Kidney epithelial cell (primary cell): Measurements from ENCODE around the gene MANSC1. TPM values are rescaled to one million over a fixed set of nuclear protein-coding genes. Genes with fewer than 3 reads are reported as not detected.

ENCODE experiments used
- DNase-seq: peaks from one replicate; pipeline ENCODE4 v3.0.0-alpha.2; 2010; ENCODE audit warnings: low read depth
- H3K27me3 ChIP-seq: 2 replicates; pipeline ENCODE4 v1.6.0; 2011; ENCODE audit warnings: low read length; ENCODE audit not compliant: control insufficient read depth, insufficient read depth
- H3K36me3 ChIP-seq: 2 replicates; pipeline ENCODE4 v1.5.1; 2011; ENCODE audit warnings: low read length; ENCODE audit not compliant: control insufficient read depth, insufficient read depth
- H3K4me3 ChIP-seq: 2 replicates; pipeline ENCODE4 v1.5.1; 2011; ENCODE audit warnings: low read depth, mild to moderate bottlenecking, control low read depth, low read length
- total RNA-seq: library from RNA; depleted of rRNA; stranded (reverse); fragments of >200 nt; gene quantifications from 2 replicates; pipeline ENCODE4 v1.2.3, GENCODE V29; 2015
- TF ChIP-seq, protein P1 (sequence below): IDR thresholded peaks from 2 replicates; pipeline ENCODE4 v1.5.1; 2011; ENCODE audit warnings: mild to moderate bottlenecking, moderate library complexity, low read length, control low read depth, inconsistent platforms; ENCODE audit not compliant: insufficient read depth, poor library complexity, severe bottlenecking

MANSC1 gene
- total RNA-seq, 1 donor from 2014 or later, result 5.8 TPM

DNA sequence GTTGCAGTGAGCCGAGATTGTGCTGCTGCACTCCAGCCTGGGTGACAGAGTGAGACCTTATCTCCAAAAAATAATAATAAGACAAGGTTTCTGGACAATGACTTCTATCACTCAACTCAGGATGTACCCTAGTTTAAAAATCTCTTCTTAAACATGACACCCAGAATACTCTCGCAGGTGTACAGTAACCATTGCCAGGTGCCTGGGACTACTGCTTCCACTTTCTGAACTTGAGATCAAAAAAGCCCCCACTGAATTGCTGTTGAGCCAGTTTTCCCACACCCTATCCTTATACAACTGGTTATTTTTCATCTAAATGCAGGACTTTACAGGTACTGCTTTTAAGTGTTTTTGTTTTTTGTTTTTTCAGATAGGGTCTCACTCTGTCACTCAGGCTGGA, 43.1 kb upstream of the MANSC1 start:
- TF ChIP-seq, protein P1, sequence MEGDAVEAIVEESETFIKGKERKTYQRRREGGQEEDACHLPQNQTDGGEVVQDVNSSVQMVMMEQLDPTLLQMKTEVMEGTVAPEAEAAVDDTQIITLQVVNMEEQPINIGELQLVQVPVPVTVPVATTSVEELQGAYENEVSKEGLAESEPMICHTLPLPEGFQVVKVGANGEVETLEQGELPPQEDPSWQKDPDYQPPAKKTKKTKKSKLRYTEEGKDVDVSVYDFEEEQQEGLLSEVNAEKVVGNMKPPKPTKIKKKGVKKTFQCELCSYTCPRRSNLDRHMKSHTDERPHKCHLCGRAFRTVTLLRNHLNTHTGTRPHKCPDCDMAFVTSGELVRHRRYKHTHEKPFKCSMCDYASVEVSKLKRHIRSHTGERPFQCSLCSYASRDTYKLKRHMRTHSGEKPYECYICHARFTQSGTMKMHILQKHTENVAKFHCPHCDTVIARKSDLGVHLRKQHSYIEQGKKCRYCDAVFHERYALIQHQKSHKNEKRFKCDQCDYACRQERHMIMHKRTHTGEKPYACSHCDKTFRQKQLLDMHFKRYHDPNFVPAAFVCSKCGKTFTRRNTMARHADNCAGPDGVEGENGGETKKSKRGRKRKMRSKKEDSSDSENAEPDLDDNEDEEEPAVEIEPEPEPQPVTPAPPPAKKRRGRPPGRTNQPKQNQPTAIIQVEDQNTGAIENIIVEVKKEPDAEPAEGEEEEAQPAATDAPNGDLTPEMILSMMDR, result no peak
- no peaks in the 10 kb centered on the region for H3K36me3 ChIP-seq
- no peaks in the 10 kb centered on the region for H3K27me3 ChIP-seq
- H3K4me3 ChIP-seq, result no peak overlapping the region
- no peak for DNase-seq

DNA sequence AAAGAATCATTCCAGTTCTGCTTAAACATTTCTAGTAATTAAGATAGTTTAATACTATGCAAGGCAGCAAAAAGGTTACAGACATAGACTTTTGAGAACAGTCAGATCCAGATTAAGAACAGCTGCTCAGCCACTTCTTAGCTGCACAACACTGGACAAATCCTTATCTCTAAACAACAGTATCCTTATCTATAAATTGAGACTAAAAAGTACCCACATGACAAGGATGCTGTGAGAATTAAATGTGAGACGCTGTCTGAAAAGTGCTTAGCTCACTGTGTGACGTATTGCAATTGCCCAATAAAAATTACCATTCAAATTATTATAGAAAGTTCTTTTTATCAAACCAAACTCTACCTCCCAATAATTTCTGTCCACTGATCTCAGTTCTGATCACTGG, 42.4 kb upstream of the MANSC1 start:
- Histone ChIP-seq H3K27me3 (no peaks in the 10 kb centered on the region), H3K36me3 (no peaks in the 10 kb centered on the region), H3K4me3 (no peak overlapping the region)
- TF ChIP-seq, protein P1, result no peak
- no peak for DNase-seq

DNA sequence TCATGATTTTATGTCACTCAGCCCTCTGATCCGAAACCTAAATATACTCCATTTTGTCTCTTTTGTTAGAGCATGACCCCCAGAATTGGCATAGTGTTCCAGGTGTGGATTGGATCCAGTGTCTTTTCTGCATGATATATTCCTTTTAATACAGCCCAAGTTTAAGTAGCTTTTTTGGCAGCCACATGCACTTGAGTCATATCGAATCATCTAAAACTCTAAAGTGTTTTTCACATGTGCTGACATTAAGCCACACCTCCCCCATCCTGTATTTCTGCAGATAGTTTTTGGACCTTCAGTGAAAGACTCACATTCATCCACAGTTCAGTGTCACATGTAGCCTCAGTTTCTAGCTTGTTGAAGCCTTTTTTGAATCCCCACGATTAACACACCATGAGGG, 37.5 kb upstream of the MANSC1 start:
- Histone ChIP-seq H3K36me3 (no peaks in the 10 kb centered on the region), H3K27me3 (no peaks in the 10 kb centered on the region), H3K4me3 (no peak overlapping the region)
- DNase-seq, result peak; percentile 28
- TF ChIP-seq, protein P1, result no peak

DNA sequence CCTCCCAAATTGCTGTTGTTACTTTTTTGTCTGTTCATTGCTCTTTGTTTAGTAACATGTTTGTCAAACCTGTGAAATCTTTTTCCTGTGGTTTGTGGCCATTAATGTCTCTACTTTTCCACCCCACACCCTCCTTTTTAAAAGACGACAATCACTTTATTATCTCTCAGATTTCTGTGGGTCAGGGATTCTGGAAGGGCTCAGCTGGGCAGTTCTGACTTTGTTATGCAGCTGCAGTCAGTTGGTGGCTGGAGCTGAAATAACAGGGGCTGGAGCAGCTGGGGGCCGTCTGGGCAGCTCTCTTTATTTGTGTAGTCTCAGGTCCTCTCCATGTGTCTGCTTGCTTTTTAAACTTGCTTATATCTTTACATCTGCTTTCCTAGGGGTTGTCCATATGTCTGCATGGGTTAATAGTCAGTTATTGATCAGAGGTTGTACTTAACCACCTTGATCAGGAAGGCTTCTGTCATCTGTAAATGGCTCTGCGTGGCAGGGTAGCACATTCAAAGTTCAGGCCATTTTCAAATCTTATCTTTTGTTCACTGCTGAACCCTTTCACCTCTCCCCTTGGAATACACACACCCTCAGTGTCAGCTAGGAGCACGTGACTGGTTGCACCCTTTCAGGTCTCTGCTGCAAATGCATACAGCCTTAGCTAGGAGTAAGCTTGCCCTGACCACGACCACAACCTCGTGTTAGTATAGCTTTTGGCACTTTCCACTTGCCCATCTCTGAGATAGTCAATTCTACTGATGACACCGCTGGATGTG, 34.7 kb upstream of the MANSC1 start:
- TF ChIP-seq, protein P1, result no peak
- DNase-seq, result no peak
- H3K36me3 ChIP-seq, result no peaks in the 10 kb centered on the region
- no peak overlapping the region for H3K4me3 ChIP-seq
- no peaks in the 10 kb centered on the region for H3K27me3 ChIP-seq

DNA sequence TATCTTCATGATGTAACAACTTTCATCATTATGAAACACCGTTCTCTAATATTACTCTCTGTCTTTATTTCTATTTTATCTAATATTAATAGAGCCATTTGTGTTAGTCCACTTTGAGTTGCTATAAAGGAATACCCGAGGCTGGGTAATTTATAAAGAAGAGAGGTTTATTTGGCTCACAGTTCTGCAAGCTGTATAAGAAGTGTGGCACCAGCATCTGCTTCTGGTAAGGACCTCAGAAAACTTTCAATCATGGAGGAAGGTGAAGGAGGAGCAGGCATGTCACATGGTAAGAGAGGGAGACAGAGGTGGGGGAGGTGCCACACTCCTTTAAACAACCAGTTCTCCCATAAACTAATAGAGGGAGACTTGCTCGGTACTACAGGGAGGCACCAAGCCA, 31.9 kb upstream of the MANSC1 start:
- H3K4me3 ChIP-seq, result no peak overlapping the region
- no peak for DNase-seq
- H3K27me3 ChIP-seq, result no peaks in the 10 kb centered on the region
- H3K36me3 ChIP-seq, result no peaks in the 10 kb centered on the region
- TF ChIP-seq, protein P1, result no peak

DNA sequence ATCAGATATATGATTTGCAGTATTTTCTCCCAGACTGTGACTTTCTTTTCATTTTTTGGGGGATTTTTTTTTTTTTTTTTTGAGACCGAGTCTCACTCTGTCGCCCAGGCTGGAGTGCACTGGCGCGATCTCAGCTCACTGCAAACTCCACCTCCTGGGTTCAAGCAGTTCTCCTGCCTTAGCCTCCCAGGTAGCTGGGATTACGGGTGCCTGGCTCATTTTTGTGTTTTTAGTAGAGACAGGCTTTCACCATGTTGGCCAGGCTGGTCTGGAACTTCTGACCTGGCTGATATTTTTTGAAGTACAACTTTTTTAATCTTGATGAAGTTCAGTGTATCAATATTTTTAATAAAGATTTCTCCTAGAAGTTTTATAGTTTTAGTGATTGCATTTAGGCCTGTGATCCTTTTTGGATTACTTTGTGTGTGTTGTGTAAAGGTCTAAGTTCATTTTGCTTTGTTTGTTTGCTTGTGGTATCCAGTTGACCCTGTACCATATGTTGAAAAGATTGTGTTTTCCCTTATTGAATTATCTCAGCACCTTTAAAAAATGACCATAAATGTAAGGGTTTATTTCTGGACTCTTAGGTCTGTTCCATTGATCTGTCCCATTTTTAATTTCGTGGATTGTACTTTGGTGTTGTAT, 31.0 kb upstream of the MANSC1 start:
- no peak for DNase-seq

More for the DNA sequence above, 31.0 kb upstream of the MANSC1 start:
- Histone ChIP-seq H3K4me3 (no peak overlapping the region), H3K27me3 (no peaks in the 10 kb centered on the region), H3K36me3 (no peaks in the 10 kb centered on the region)
- TF ChIP-seq, protein P1, result no peak
